Activated naive CD8-positive, alpha-beta T cell treated with anti-CD3 and anti-CD28 coated beads for 36 hours (primary cell): ENCODE results near the gene ZBTB32. TPM values are rescaled to one million over a fixed set of nuclear protein-coding genes. Genes with fewer than 3 reads are reported as not detected.
"Not testable (repeated sequence)": the region's sequence is repeated elsewhere in the genome, so short reads cannot be mapped to it uniquely, and the experiment has no call there.

ENCODE experiments used
- DNase-seq: peaks from one replicate; pipeline ENCODE4 v3.0.0; 2021
- H3K27ac Mint-ChIP-seq: one replicate; pipeline ENCODE4 v1.8.0; 2022; ENCODE audit warnings: mild to moderate bottlenecking, moderate library complexity, mixed read lengths
- H3K27me3 Mint-ChIP-seq: one replicate; pipeline ENCODE4 v1.8.0; 2022; ENCODE audit warnings: mild to moderate bottlenecking, mixed read lengths
- H3K36me3 Mint-ChIP-seq: one replicate; pipeline ENCODE4 v1.8.0; 2021; ENCODE audit warnings: mild to moderate bottlenecking, mixed read lengths
- H3K4me1 Mint-ChIP-seq: one replicate; pipeline ENCODE4 v1.8.0; 2021; ENCODE audit warnings: mixed read lengths
- H3K4me3 Mint-ChIP-seq: one replicate; pipeline ENCODE4 v1.8.0; 2022; ENCODE audit warnings: mild to moderate bottlenecking, moderate library complexity, mixed read lengths
- H3K9me3 Mint-ChIP-seq: one replicate; pipeline ENCODE4 v1.8.0; 2022; ENCODE audit warnings: mixed read lengths
- total RNA-seq, 2 experiments: library from RNA; stranded (reverse); gene quantifications; one replicate each; pipeline ENCODE4 v1.2.3, GENCODE V29; 2021

ZBTB32 gene, protein sequence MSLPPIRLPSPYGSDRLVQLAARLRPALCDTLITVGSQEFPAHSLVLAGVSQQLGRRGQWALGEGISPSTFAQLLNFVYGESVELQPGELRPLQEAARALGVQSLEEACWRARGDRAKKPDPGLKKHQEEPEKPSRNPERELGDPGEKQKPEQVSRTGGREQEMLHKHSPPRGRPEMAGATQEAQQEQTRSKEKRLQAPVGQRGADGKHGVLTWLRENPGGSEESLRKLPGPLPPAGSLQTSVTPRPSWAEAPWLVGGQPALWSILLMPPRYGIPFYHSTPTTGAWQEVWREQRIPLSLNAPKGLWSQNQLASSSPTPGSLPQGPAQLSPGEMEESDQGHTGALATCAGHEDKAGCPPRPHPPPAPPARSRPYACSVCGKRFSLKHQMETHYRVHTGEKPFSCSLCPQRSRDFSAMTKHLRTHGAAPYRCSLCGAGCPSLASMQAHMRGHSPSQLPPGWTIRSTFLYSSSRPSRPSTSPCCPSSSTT
- total RNA-seq, result 100 to 1,000 TPM; 220 to 238 TPM

DNA sequence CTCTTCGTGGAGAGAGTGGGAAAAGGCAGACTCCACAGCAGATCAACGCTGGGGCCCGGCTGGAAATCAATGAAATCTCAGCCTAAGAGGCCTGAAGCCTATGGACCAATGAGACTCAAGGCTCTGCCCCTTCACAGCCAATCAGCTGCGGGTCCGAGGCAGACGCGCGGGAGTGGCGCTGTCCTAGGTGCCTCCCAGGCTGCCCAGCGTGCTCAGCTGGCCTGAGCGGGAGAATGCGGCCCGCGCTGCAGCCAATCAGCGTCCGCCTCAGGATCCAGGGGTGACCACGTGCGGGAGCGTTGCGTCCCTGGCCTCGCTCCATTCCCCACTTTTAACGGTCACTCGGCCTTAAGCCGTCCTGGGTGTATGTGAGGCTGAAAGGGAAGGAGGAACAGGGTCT, at the start of gene ZBTB32:
Gene ZBTB32 (plus strand): TSS at position 341 of the 400 bp plus-strand sequence. CDS start 10,069 bp downstream, outside the sequence.
- Mint-ChIP-seq H3K4me3 (no peak within 1 kb of the TSS), H3K9me3 (peaks cover 2% of the 10 kb centered on the region), H3K27ac (no peak within 1 kb of the TSS), H3K4me1 (peaks cover 11% of the 10 kb centered on the region), H3K27me3 (peaks cover 7% of the 10 kb centered on the region), H3K36me3 (peaks cover 2% of the 10 kb centered on the region)
- no peak for DNase-seq

DNA sequence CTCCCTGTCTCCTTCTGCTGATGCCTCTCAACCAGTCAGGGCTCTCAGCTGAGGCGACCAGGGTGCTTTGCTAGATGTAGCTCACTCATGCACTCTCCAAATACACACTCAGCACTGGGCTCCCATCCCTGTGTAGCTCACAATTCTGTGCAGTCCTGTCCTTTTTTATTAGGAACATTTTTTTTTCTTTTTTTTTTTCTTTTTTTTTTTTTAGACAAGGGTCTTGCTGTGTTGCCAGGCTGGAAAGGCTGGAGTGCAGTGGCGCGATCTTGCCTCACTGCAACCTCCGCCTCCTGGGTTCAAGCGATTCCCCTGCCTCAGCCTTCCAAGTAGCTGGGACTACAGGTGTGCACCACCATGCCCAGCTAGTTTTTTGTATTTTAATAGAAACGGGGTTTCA, 49.5 kb upstream of the ZBTB32 start:
- H3K27me3 Mint-ChIP-seq, H3K4me3 Mint-ChIP-seq, H3K9me3 Mint-ChIP-seq, H3K27ac Mint-ChIP-seq, DNase-seq: not testable (repeated sequence)
- H3K4me1 Mint-ChIP-seq, result peaks cover 14% of the 10 kb centered on the region
- H3K36me3 Mint-ChIP-seq, result peaks cover 23% of the 10 kb centered on the region

GRCh38 chr19:35655600-35655999, 48.8 kb upstream of the ZBTB32 start:
- H3K4me1 Mint-ChIP-seq, result peaks cover 7% of the 10 kb centered on the region
- H3K4me3 Mint-ChIP-seq, result no peak overlapping the region
- peak overlapping the region; percentile 62 for H3K27ac Mint-ChIP-seq
- DNase-seq, result no peak
- H3K27me3 Mint-ChIP-seq, result no peaks in the 10 kb centered on the region
- H3K36me3 Mint-ChIP-seq, result peaks cover 26% of the 10 kb centered on the region
- H3K9me3 Mint-ChIP-seq, result no peaks in the 10 kb centered on the region

DNA sequence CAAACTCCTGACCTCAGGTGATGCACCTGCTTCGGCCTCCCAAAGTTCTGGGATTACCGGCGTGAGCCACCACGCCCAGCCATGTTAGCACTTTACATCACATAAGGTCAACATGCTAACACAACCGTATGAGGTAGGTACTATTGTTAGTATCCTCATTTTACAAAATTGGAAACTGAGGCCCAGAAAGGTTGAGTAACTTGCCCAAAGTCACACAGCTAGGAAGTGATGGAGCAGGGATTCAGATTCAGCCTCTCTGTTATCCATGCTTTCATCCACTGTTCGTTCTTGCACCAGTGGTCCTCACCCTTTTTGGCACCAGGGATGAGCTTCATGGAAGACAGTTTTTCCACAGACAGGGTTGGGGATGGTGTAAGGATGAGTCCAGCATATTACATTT, 47.7 kb upstream of the ZBTB32 start:
- Mint-ChIP-seq H3K4me3 (no peak overlapping the region), H3K4me1 (no peaks in the 10 kb centered on the region), H3K27ac (no peak overlapping the region), H3K27me3 (no peaks in the 10 kb centered on the region), H3K9me3 (no peaks in the 10 kb centered on the region), H3K36me3 (peaks cover 22% of the 10 kb centered on the region)
- no peak for DNase-seq

- H3K4me3 Mint-ChIP-seq, result no peak overlapping the region
- no peaks in the 10 kb centered on the region for H3K9me3 Mint-ChIP-seq
- no peak overlapping the region for H3K27ac Mint-ChIP-seq
- DNase-seq, result no peak
- no peaks in the 10 kb centered on the region for H3K27me3 Mint-ChIP-seq
- H3K4me1 Mint-ChIP-seq, result no peaks in the 10 kb centered on the region
- H3K36me3 Mint-ChIP-seq, result peaks cover 22% of the 10 kb centered on the region
Measured at GRCh38 chr19:35657904-35658700, 46.3 kb upstream of the ZBTB32 start.

GRCh38 chr19:35661995-35662340, 42.4 kb upstream of the ZBTB32 start:
- H3K4me1 Mint-ChIP-seq, result no peaks in the 10 kb centered on the region
- DNase-seq, result no peak
- H3K27me3 Mint-ChIP-seq, result no peaks in the 10 kb centered on the region
- H3K4me3 Mint-ChIP-seq, result no peak overlapping the region
- no peaks in the 10 kb centered on the region for H3K9me3 Mint-ChIP-seq
- H3K27ac Mint-ChIP-seq, result no peak overlapping the region
- peaks cover 12% of the 10 kb centered on the region for H3K36me3 Mint-ChIP-seq

GRCh38 chr19:35663981-35664380, 40.4 kb upstream of the ZBTB32 start:
- H3K27ac Mint-ChIP-seq, result no peak overlapping the region
- no peaks in the 10 kb centered on the region for H3K27me3 Mint-ChIP-seq
- no peak for DNase-seq
- H3K36me3 Mint-ChIP-seq, result peaks cover 8% of the 10 kb centered on the region
- H3K4me1 Mint-ChIP-seq, result no peaks in the 10 kb centered on the region
- H3K9me3 Mint-ChIP-seq, result no peaks in the 10 kb centered on the region
- no peak overlapping the region for H3K4me3 Mint-ChIP-seq

GRCh38 chr19:35665157-35665556, 39.2 kb upstream of the ZBTB32 start:
- H3K4me1 Mint-ChIP-seq, result no peaks in the 10 kb centered on the region
- peaks cover 7% of the 10 kb centered on the region for H3K27me3 Mint-ChIP-seq
- no peak for DNase-seq
- H3K9me3 Mint-ChIP-seq, result no peaks in the 10 kb centered on the region
- no peak overlapping the region for H3K4me3 Mint-ChIP-seq
- no peak overlapping the region for H3K27ac Mint-ChIP-seq
- H3K36me3 Mint-ChIP-seq, result peaks cover 2% of the 10 kb centered on the region

- Mint-ChIP-seq H3K27me3 (peaks cover 9% of the 10 kb centered on the region), H3K4me3 (no peak overlapping the region), H3K4me1 (no peaks in the 10 kb centered on the region), H3K27ac (no peak overlapping the region), H3K36me3 (peaks cover 2% of the 10 kb centered on the region), H3K9me3 (no peaks in the 10 kb centered on the region)
- no peak for DNase-seq
Measured at GRCh38 chr19:35665604-35666003, 38.8 kb upstream of the ZBTB32 start.

DNA sequence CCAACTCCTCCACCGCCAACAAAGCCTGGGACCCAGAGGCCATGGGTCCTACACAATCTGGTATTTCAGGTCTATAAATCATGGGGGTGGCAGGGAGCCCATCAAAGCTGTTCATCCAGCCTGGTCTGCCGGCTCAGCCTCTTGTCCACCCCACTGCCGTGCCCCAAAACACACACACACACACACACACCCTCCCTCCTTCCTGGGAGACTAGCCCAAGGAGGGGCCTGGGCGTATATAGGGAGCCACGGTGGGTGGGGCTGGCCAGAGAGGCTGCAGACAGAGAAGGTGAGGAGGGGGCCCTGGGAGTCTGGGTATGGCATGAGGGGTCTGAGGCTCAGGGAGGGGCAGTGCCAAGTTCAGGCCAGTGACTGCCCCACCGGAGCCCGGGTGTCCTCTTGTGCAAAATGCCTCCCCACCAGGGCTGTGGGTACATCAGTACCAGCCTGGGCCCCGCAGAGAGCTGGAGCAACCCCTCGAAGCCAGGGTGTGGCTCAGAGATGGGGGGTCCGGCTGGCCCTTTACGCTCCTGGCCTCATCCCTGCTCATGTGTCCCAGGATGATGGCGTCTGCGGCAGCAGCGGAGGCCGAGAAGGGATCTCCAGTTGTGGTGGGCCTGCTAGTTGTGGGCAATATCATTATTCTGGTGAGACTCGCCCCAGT, 38.0 kb upstream of the ZBTB32 start, which contains the start of gene UPK1A:
Gene UPK1A (plus strand): TSS at position 267 of the 663 bp plus-strand sequence. CDS start 296 bp downstream, at position 563.
- Mint-ChIP-seq H3K4me1 (no peaks in the 10 kb centered on the region), H3K4me3 (no peak within 1 kb of the TSS), H3K36me3 (peaks cover 2% of the 10 kb centered on the region), H3K9me3 (no peaks in the 10 kb centered on the region), H3K27ac (no peak within 1 kb of the TSS), H3K27me3 (peaks cover 16% of the 10 kb centered on the region)
- DNase-seq, result no peak

DNA sequence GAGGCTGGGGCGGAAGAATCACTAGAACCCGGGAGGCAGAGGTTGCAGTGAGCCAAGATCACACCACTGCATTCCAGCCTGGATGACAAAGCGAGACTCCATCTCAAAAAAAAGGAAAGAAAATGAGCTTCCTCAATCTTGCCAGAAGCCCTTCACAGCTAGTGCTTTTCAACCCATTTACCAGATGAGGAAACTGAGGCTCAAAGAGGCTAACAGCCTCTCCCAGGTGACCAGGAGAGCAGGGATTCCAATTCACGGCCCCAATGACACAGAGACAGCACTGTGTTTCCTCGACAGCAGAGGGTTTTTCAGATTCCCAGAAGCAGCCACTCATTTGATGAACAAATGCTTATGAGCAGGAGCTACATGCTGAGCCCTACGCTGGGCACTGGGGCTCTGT, 34.8 kb upstream of the ZBTB32 start:
- no peak overlapping the region for H3K4me3 Mint-ChIP-seq
- no peak overlapping the region for H3K27ac Mint-ChIP-seq
- peaks cover 43% of the 10 kb centered on the region for H3K27me3 Mint-ChIP-seq
- H3K9me3 Mint-ChIP-seq, result no peaks in the 10 kb centered on the region
- peaks cover 6% of the 10 kb centered on the region for H3K4me1 Mint-ChIP-seq
- H3K36me3 Mint-ChIP-seq, result no peaks in the 10 kb centered on the region
- no peak for DNase-seq

DNA sequence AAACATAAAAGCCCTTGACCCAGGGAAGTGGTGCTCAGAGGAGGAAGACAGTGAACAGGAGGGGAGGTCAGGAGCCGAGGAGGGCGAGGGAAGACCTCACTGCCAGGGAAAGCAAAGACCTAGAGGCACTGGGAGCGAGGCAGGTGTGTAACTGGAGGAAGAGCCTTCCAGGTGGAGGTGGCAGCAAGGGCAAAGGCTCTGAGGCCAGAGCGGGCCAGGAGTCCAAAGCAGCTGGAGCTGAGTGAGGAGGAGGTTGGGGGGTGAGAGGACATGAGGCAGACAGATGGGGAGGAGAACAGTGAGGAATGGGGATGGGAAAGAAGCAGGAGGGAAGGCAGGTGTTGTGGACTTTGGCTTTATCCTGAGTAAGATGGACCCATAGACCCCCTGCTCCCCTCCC, 34.4 kb upstream of the ZBTB32 start:
- no peaks in the 10 kb centered on the region for H3K36me3 Mint-ChIP-seq
- peaks cover 43% of the 10 kb centered on the region for H3K27me3 Mint-ChIP-seq
- no peak overlapping the region for H3K4me3 Mint-ChIP-seq
- H3K9me3 Mint-ChIP-seq, result no peaks in the 10 kb centered on the region
- no peak for DNase-seq
- H3K4me1 Mint-ChIP-seq, result peaks cover 6% of the 10 kb centered on the region
- no peak overlapping the region for H3K27ac Mint-ChIP-seq

DNA sequence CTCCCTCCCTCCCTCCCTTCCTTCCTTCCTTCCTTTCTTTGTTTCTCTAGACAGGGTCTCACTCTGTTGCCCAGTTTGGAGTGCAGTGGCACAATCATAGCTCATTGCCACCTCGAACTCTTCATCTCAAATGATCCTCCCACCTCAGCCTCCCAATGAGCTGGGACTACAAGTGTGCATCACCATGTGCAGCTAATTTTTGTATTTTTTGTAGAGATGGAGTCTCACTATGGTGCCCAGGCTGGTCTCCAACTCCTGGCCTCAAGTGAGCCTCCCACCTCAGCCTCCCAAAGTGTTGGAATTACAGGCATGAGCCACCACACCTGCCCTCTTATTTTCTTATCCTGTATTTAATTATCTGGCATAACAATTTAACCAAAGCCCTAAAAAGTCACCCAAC, 33.7 kb upstream of the ZBTB32 start:
- no peaks in the 10 kb centered on the region for H3K9me3 Mint-ChIP-seq
- no peak for DNase-seq
- peaks cover 43% of the 10 kb centered on the region for H3K27me3 Mint-ChIP-seq
- no peaks in the 10 kb centered on the region for H3K36me3 Mint-ChIP-seq
- H3K4me3 Mint-ChIP-seq, result no peak overlapping the region
- peaks cover 6% of the 10 kb centered on the region for H3K4me1 Mint-ChIP-seq
- H3K27ac Mint-ChIP-seq, result no peak overlapping the region

DNA sequence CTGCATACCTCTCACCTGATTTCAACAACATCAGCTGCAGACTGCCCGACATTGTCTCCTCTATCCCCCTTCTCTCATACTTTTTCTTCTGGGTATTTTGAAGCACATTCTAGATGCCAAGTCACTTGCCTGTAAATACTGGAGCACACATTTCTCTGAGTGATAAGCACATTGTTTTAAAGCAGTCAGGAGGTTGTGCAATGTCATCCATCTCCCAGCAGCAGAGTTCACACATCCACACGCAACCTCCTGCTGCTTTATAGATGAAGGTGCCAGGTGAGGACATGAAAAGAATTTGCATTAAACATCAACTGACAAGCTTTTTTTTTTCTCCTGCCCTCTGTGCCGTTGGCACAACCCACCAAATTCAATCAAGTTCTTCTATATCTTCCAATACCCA, 32.5 kb upstream of the ZBTB32 start:
- Mint-ChIP-seq H3K9me3 (no peaks in the 10 kb centered on the region), H3K4me3 (no peak overlapping the region), H3K27ac (no peak overlapping the region), H3K27me3 (peaks cover 45% of the 10 kb centered on the region), H3K4me1 (peaks cover 6% of the 10 kb centered on the region), H3K36me3 (no peaks in the 10 kb centered on the region)
- DNase-seq, result no peak
